Ureter (tissue), 1 donor: ENCODE measurements around the gene OR5AK2. TPM values are rescaled to one million over a fixed set of nuclear protein-coding genes. Genes with fewer than 3 reads are reported as not detected.
"Not testable (repeated sequence)": the region's sequence is repeated elsewhere in the genome, so short reads cannot be mapped to it uniquely, and the experiment has no call there.

Source experiments
- DNase-seq: peaks from one replicate; pipeline ENCODE4 v3.0.0-alpha.2; 2020; ENCODE audit warnings: low spot score
- total RNA-seq: library from RNA; stranded (reverse); gene quantifications from one replicate; pipeline ENCODE4 v1.2.4, GENCODE V29; 2023
- donor health status: DM: yes; HTN: yes; CAD: no.

The OR5AK2 gene, protein sequence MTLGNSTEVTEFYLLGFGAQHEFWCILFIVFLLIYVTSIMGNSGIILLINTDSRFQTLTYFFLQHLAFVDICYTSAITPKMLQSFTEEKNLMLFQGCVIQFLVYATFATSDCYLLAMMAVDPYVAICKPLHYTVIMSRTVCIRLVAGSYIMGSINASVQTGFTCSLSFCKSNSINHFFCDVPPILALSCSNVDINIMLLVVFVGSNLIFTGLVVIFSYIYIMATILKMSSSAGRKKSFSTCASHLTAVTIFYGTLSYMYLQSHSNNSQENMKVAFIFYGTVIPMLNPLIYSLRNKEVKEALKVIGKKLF
- not detected for total RNA-seq

DNA sequence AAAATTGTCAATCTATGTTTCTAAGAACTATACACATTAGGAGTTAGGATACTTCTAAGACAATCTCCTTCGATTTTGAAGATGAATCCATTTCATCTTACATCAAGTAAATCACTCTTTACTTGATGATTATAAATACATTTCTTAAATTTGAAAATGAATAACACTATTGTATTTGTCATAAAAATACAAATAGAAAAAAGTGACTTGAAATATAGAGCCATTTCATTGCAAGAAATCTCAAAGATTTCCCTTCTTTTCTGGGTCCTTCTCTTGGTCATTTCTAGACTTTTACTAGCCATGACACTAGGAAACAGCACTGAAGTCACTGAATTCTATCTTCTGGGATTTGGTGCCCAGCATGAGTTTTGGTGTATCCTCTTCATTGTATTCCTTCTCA lies at the start of gene OR5AK2:
Gene OR5AK2, plus strand, starts transcription at position 301 of the 400 bp plus-strand sequence. Its CDS starts 0 bp downstream, at position 301.
- no peak for DNase-seq

DNA sequence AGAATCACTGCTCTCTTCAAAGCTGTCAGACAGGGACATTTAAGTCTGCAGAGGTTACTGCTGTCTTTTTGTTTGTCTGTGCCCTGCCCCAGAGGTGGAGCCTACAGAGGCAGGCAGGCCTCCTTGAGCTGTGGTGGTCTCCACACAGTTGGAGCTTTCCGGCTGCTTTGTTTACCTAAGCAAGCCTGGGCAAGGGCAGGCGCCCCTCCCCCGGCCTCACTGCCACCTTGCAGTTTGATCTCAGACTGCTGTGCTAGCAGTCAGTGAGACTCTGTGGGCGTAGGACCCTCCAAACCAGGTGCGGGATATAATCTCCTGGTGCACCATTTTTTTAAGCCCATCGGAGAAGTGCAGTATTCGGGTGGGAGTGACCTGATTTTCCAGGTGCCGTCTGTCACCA lies 43.2 kb upstream of the OR5AK2 start:
- DNase-seq: not testable (repeated sequence)

DNA sequence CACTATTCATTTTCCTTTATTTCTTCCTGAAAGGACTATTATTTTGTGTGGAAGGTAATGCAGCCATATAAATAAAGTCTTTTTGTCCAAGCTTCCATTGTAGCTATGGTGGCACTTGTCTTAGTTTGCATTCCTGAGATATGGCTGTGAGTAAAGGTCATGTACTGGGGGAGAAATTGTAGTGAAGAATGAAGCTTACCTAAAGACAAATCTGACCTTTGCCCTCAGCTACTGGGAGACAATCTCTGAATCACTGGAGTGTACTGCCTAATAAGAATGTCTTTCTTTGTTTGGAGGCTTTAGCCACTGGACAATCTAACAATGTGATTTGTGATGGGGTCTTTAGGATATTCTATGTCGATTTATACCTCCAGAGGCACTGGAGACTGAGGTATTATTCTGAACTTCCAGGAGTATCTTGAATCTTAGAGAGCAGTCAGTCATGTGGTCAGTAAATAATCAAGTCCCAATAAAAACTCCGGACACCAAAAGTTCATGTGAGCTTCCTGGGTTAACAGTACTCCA lies 39.7 kb upstream of the OR5AK2 start:
- no peak for DNase-seq

DNA sequence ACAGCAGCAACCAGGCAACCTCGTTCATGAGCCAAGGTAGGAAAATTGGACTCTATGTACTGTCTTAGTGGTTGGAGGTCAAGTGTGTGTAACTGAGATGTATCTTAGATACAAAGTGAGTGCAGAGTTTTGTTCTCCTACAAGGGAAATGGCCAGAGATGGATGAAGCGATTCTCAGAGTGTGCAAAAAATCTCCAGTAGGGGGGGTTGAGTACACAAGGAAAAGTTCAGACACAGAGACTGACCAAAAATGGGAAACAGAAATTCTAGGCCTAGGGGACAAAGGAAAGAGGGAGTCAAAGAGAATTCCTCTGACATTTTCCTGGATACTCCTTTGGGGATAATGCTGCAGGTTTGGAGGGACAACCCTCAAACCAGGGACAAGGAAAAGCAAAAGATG lies 38.2 kb upstream of the OR5AK2 start:
- DNase-seq: no peak

DNA sequence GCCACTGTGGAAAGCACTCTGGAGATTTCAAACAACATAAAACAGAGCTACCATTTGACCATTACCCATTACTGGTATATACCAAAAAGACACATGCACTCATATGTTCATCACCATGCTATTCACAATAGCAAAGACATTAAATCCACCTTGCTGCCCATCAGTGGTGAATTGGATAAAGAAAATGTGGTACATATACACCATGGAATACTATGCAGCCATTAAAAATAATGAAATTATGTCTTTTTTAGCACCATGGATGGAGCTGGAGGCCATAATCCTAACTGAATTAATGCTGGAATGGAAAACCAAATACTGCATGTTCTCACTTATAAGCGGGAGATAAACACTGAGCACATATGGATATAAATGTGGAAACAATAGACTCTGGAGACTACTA lies 34.8 kb upstream of the OR5AK2 start:
- DNase-seq: not testable (repeated sequence)

DNA sequence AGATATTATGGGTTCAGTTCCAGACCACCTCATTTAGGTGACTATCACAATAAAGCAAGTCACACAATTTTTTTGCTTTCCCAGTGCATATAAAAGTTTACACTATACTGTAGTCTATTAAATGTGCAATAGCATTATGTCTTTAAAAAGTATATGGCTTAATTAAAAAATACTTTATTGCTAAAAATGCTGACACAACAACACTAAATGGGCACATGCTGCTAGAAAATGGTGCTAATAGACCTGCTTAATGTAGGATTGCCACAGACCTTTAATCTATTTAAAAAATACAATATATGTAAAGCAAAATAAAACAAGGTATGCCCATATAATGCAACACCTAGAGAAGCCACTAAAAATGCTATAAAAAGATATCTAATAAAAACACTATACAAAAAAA lies 27.1 kb upstream of the OR5AK2 start:
- no peak for DNase-seq

DNA sequence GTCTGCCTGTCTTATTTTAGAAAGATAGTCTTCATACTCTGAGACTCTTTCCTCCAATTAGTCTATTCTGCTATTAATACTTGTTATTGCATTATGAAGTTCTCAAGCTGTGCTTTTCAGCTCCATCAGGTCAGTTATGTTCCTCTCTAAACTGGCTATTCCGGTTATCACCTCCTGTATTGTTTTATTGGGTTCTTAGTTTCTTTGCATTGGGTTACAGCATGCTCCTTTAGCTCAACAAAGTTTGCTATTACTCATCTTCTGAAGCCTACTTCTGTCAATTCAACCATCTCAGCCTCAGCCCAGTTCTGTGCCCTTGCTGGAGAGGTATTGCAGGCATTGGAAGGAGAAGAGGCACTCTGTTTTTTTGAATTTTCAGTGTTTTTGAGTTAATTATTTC lies 21.0 kb upstream of the OR5AK2 start:
- no peak for DNase-seq

DNA sequence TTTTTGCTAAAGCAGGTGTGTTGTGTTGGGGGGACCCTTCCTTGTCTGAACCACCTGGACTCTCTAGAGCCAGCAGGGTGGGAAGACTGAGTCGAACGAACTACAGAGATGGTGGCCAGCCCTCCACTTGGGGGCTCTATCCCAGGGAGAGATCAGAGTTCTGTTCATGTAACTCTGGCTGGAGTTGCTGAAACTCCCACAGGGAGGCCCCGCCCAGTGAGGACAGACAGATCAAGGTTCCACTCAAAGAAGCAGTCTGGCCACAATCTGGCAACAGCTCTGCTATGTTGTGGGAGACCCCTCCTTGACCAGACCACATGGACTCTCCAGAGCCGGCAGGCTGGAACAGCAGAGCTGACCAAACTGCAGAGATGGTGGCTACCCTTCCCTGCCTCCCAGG lies 20.2 kb upstream of the OR5AK2 start:
- no peak for DNase-seq

DNA sequence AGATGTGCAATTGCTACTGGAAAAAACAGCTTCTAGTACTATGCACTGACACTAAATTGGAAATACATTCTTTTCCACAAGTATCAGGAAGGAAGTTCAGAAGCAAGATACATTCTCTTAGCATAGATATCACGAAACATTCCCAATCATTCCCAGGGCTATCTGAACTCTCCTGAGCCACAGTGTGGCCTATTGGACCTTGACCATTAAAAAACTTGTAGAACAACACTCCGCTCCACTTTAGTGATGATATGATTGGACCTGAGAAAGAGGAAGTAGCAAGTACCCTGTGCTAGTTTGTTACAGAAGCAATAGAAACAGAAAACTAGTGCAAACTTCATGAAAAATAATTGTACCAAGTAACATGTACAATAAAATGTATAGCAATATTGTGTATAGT lies 11.4 kb upstream of the OR5AK2 start:
- no peak for DNase-seq

DNA sequence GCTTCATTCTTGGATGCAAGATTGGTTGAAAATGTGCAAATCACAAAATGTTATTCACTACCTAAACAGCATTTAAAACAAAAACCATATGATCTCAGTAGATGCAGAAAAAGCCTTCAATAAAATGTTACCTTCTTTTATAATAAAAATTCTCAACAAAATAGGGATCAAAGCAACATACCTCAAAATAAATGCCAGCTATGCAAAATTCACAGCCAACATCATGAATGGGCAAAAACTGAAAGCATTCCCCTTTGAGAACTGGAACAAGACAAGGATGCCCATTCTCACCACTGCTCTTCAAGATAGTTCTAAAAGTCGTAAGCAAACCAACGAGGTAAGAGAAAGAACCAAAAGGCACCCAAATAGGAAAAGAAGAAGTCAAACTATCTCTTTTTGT lies 2.0 kb downstream of the OR5AK2 start:
- DNase-seq: no peak

DNA sequence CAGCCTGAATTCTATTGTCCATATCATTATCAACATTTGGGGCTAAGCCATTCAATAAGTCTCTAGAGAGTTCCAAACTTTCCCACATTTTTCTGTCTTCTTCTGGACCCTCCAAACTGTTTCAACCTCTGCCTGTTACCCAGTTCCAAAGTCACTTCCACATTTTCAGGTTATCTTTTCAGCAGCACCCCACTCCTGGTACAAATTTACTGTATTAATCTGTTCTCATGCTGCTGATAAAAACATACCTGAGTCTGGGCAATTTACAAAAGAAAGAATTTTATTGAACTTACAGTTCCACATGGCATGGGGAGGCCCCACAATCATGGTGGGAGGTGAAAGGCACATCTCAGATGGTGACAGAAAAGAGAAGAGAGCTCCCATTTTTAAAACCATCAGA lies 5.8 kb downstream of the OR5AK2 start:
- DNase-seq: no peak

DNA sequence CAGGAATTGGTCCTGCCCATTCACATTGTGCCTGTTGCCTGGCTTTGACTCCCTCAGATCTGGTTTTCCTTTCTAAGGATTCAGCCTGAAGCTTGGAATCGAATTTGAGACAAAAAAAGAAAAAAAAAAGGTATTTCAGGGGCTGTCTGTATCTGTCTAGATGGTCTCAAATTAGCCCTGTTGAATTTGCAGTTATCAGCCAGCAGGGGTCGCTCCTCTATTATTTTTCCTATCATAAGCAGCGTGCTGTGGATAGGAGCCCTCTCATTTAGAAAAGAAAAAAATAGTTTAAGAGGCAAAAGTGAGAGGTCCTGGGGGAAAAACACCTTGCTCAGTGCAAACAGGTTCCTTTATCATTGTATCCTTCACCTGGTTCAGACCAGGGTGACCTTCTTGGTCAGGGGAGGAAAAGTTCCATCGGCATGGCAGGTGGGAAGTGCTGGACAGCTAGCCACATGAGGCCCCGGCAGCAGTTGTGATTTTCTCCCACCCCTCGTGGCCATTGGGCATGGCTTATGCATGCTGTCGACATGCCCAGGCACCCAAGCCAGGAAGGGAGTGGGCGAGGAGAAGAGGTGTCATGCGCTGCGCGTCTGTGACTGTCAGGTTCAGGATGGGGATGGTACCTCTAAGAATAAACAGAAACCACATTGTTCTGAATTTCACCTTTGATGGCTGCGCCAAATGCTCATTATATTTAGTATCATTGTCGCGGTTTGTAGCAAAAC lies 13.1 kb downstream of the OR5AK2 start:
- DNase-seq: no peak

DNA sequence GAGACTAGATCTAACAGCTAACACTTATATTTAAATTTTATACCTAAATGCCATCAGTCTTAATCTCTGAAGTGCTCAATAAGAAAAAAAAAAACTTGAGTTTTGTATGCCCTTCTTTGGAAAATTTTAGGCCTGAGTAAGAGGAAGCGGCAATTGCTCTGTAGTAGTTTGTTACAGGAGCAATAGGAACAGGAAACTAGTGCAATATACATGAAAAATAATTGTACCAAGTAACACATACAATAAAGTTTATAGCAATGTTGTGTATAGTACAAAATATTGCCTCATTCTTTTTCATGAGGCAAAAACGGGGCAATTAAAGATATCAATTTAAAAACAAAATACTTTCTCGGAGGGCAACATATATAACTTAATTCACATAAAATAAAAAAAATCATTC lies 19.7 kb downstream of the OR5AK2 start:
- DNase-seq: no peak

DNA sequence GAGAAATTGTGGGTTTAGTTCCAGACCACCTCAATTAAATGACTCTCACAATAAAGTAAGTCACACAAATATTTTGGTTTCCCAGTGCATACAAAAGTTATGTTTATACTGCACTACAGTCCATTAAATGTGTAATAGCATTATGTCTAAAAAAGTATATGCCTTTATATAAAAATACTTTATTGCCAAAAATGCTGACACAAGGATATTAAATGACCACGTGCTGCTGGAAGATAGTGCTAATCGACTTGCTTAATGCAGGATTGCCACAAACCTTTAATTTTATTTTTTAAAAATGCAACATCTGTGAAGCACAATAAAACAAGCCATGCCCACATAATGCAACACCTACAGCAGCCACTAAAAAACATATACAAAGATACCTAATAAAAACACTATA lies 27.0 kb downstream of the OR5AK2 start:
- DNase-seq: no peak

DNA sequence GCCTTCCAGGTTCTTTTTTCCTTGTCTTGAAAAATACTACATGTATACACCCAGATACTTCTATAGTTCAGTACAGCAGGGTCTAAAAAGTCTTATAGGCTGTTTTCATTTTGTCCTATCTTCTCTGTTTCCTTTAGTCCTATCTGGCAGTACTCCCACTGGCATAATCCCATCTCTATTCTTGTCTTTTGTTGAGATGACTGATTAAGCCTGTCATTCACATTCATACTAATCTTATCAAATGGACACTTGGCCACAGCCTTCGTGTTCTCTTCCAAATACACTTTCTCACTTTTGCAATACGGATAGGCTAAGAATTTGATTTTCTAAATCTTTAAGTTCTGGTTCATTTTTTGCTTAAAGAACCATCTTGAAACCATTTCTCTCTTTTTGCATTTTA lies 42.8 kb downstream of the OR5AK2 start:
- no peak for DNase-seq

Other genes with a start within 250 kb of the OR5AK2 start
- gene OR9G4, start 240.2 kb upstream of the OR5AK2 start, total RNA-seq: not detected
- not detected for gene LRRC55, start 193.0 kb downstream of the OR5AK2 start, total RNA-seq
- 4.7 TPM for gene APLNR, start 248.3 kb downstream of the OR5AK2 start, total RNA-seq